HG03039 (cell line): ENCODE data around the gene PPM1E.
"Not testable (repeated sequence)": the region's sequence is repeated elsewhere in the genome, so short reads cannot be mapped to it uniquely, and the experiment has no call there.

ENCODE experiments used
- ATAC-seq: cut with Tn5 transposase; IDR thresholded peaks from one replicate; pipeline ENCODE4 v1.9.1; 2021; ENCODE audit warnings: mild to moderate bottlenecking, moderate library complexity; ENCODE audit not compliant: unreplicated experiment

The PPM1E gene

DNA sequence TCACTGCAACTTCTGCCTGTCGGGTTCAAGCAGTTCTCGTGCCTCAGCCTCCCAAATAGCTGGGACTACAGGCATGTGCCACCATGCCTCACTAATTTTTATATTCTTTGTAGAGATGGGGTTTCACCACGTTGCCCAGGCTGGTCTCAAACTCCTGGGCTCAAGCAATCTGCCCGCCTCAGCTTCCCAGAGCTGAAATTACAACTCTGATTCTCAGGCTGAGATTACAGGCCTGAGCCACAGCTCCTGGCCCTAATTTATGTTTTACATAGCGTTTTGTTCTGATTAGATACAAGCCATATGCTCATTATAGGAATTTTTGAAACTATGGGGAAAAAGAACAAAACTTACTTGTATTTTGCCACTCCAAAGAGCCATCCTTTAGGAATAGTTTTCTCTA, 22.8 kb downstream of the PPM1E start:
- ATAC-seq: not testable (repeated sequence)

DNA sequence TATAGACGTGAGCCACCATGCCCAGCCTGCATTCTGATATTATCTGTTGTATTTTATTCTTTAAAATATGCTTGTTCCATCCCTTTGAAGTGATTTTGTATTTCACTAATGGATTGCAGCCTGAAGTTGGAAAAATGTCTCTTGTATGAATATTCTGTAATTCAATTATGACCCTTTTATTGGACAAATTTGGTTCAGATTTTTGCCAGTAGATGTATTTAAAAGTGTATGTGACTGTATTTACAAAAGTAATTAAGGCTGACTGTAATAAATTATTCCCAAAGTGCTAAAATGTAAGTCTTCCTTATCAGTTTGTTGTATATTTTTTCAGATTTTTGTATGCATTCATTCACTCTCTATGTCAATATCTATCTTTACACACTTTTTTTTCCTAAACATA, 23.8 kb downstream of the PPM1E start:
- ATAC-seq: no peak

DNA sequence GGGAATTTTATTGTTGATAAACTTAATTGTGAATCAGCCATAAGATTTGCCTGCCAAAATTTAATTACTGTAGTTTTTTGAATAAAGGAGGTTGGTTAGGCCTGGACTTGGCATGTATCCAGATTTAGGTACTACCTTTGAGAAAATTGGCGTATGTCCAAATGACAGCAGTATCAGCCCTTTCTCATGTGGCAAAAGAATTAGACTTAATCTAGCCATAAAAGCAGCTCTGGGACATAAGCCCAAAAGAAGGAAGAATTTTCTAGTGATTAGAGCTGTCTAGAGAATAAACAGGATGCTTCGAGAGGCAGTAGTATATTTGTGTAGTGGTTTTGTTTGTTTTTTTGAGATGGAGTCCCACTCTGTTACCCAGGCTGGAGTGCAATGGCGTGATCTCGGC, 27.7 kb downstream of the PPM1E start:
- no peak for ATAC-seq

DNA sequence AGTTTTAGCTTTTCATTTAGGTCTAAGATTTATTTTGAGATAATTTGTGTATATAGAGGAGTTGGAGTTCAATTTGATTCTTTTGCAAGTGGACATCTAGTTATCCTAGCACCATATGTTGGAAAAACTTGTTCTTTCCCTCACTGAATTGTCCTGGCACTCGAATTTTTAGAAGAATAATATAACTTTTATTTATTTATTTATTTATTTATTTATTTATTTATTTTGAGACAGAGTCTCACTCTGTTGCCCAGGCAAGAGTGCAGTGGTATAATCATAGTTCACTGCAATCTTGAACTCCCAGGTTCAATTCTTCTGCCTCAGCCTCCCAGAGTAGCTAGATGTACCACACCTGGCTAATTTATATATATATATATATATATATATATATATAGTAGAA, 29.4 kb downstream of the PPM1E start:
- no peak for ATAC-seq

DNA sequence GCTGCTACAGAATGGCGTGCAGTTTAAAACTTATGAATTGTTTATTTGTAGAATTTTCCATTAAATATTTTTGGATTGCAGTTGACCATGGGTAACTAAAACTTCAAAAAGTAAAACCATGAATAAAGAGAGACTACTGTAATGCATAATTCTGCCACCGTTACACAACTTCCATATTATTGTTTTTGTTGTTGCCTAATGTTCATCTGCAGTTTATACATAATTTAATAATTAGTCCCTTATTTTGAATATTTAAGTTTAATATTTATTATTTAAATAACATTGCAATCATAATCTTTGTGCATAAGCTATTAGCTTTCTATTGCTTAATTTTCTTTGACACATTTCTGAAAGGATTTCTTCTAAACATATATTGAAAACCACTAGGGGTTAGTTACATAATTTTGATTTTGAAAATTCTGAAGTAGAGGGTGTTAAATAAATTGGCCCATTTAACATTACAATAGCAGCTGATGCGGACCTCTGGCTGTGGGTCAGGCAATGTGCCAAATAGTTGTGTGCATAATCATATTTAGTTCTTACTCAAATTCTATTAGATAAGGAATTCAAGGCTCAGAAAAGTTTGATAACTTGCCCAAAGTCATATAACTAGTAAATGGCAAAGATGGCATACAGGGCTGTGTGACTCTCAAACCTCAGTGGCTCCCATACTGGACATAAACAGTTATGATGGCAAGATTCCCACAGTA, 31.1 kb downstream of the PPM1E start:
- ATAC-seq: no peak

DNA sequence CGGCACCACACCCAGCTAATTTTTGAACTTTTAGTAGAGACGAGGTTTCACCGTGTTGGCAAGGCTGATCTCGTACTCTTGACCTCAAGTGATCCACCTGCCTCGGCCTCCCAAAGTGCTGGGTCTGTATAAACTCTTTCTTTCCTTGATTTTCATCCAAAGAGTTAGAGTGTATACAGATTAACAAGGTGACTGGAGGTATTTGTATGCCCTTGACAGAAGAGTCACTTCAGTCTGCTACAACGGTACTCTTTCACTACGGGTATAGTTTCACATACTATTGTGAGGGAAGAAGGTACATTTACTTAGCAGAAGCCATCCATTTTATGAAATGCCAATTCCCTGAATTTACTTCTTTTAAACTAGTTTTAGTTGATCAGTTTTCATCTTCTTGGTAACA, 32.5 kb downstream of the PPM1E start:
- ATAC-seq: no peak

DNA sequence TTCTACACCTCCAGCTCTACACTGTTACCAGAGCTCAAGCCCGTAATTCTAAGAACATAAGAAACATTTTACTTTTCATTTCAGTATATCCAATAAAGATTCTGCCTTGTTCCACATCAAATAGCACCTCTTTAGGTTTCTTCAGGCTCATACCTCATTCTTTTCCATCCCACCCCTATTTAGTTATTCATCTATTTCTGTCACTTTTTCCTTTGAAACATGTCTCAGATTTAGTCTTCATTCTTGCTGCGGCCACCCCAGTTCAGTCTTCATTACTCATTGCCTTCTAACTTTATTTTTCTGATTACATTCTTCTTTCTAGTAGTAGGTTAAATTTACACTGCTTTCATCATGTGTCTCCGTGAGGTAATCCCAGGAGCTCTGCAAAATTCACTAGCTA, 33.5 kb downstream of the PPM1E start:
- no peak for ATAC-seq

DNA sequence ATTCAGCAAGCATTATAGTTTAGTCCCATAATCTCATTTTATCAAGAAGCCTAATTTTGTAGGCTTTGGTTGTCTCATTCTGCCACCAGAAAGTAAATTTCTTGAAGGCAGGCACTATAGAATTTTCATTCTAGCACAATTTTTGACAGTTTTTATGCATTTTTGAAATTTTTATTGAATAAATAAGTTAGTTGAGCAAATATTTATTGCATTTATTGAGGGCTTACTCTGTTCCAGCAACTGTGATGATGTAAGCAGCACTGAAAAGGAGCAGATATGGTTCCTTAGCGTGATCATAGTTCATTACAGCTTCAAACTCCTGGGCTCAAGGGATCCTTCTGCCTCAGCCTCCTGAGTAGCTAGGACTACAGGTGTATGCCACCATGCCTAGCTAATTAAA, 34.2 kb downstream of the PPM1E start:
- ATAC-seq: no peak

DNA sequence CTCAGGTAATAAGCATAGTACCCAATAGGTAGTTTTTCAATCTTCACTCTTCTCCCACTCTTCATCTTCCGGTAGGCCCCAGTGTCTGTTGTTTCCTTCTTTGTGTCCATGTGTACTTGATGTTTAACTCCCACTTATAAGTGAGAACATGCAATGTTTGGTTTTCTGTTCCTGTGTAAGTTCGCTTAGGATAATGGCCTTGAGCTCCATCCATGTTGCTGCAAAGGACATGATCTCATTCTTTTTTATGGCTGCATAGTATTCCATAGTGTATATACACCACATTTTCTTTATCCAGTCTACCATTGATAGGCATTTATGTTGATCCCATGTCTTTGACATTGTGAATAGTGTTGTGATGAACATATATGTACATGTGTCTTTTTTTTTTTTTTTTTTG, 38.9 kb downstream of the PPM1E start:
- not testable (repeated sequence) for ATAC-seq

DNA sequence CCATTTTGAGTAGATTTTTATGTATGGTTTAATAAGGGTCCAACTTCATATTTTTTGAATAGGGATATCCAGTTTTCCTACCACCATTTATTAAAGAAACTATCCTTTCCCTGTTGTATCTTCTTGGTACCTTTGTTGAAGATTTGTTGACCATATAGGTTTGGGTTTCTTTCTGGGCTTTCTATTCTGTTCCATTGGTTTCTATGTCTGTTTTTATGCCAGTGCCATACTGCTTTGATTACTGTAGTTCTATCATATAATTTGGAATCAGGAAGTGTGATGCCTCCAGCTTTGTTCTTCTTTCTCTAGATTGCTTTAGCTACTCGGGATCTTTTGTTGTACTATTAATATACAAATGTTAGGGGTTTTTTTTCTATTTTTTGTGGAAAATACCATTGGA, 46.5 kb downstream of the PPM1E start:
- ATAC-seq: no peak

DNA sequence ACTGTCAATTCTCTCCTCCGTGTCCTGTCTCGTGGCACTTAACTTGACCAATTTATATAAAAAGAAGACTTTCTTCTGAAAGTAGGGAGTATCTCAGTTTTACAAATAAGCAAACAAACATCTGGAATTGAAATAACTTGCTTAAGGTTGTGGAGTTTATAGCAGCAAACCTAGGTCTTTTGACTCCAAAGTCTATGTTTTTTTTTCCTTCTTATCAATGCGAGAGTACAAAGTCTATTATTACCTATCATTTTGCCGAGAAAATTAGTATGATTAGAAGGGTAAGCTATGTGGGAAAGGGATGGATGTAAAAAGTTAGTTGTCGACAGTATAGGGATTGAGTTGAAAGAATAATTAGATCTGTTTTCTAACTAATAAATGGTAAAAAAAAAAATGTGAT, 50.4 kb downstream of the PPM1E start:
- no peak for ATAC-seq

DNA sequence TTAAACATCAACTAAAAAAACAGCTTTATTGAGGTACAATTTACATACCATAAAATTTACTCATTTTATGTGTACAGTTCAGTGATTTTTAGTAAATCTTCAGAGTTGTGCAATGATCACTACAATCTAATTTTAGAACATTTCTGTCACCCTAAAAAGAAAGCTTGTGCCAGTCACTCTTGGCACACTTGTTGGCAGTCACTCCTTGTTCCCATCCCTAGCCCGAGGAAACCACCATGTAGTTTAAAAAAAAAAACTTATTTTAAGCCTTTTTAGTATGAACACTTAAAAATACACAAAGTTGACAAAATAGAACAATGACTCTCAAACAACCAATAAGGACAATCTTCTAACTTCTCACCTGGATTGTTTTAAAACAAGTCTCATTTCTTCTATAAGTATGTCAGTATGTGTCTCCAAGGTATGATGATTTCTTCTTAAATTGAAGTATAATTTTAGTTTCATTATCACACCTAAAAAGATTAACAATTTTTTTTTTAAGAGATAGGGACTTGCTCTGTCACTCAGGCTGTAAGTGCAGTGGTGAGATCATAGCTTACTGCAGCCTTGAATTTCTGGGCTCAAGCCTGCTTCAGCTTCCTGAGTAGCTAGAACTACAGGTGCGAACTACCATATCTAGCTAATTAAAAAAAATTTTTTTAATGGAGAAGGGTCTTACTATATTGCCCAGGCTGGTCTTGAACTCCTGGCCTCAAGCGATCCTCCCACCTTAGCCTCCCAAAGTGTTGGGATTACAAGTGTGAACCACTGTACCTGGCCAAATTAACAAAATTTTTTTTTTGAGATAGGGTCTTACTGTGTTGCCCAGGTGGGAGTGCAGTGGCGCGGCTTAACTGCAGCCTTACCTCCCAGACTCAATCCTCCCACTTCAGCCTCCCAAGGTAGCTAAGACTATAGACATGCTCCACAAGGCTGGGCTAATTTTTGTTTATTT, 53.2 kb downstream of the PPM1E start:
- no peak for ATAC-seq

DNA sequence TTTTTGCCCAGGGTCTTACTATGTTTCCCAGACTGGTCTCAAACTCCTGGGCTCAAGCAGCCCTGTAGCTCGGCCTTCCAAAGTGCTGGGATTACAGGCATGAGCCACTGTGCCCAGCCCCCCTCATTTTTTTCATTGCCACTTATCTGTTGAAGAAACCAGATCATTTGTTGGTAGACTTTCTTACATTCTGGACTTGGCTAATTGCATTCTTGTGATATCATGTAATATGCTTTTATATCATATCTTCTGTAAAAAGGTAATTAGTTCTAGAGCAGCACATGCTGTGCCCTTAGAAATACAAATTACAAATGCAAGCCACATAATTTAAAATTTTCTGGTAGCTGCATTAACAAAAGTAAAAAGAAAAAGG, 53.9 kb downstream of the PPM1E start:
- ATAC-seq: no peak

DNA sequence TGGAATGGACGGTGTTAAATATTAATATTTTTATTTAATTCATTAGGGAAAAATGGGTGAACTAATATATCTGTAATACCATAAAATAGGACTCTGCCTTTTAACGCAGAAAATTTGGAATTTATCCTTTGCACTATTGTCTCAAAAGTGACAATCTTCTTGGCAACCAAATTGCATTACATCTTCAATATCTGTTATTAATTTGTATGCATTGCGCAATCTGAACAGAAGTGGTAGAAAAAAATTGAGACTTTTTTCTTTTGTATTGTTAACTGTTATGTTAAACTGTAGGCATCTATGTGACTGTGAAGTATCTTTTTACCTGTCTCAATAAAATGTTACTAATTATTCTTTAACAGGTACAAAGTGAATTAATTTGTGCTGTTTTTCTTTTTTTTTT, 55.6 kb downstream of the PPM1E start:
- no peak for ATAC-seq

DNA sequence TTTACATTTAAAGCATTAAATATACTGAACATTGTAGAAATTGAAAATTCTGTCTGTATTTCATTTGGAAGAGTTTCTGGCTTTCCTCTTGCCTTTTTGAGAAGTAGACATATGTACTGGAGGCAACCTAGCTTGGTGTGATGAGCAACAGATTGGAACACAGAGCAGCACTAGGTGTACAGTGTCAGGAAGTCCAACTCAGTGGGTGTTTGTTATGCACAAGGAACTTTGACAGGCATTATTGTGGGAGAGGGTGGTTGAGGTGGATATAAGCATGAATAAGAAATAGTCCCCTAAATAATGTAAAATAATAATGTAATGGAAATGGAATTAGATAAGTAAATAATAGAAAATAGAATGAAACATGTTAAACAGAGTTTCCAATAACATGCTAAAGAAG, 58.1 kb downstream of the PPM1E start:
- no peak for ATAC-seq

DNA sequence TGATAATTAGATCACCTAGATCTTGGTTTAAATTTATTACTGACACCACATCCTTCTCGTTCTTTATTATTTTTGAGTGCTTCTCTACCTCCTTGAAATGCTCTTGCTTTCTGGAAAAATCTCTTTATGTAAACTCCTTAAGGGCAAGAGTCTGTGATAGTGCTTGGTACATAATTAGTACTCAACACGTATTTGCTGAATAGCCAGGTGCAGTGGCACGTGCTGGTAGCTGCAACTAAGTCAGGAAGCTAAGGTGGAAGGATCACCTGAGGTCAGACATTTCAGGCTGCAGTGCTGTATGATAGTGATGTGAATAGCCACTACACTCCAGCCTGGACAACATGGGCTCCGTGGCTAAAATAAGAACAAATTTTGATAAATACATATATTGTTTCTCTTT, 63.0 kb downstream of the PPM1E start:
- no peak for ATAC-seq

DNA sequence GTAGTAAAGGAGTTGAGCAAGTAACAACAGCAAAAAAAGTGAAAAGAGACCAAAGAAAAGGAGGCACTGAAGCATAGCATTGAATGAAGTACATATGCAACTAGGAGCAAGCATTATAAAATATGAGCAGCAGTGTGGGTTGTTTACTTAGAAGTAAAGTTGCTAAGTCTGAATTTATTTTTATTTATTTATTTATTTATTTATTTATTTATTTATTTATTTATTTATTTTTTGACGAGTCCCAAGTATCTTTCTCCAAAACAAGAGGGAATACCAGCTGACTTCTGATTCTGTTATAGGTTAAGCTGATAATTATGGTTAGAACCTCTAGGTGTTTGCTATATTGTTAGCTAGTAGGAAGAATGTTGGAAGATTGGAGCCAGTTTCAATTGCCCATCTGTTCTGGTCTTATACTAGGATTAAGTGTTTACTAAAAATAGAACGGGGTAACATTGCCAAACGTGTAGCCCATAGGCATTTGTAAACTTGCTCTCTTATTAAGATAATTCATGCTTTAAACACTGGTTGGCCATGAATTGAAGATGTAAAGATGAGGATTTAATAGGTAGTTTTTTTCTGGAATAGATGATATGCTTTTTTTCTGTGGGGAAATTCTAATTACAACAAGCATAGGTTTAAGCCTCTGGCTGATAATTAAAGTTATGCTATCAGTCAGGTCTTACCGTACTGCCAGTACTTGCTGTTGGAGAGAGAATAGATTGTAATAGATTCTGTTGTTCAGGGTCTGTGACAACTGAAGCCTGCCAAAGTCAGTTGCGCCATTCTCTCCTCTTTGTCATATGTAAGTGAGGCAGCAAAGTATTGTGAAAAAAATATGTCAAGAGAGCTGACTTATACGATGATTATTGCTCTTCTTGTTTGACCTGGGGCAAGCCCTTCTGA, 66.7 kb downstream of the PPM1E start:
- ATAC-seq: no peak

DNA sequence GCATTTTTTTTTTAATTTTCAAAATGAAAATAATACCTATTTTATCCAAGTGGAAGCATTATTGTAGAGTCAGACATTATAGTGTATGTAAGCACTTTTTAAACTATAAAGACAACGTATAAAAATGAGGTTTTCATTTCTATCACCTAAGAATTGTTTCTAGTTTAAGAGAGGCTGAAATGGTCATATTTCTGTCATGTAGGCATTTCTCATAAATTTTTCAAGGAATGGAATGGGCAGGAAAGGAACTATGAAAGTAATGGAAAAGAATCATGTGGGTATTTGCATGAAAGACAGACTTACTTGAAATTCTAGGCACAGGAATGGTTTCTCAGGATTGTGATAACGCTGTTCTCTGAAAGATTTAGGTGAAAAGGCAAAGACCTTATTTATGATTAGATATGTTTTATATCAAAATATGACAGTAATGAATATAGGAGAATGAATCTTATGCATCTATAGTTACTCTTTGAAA, 67.4 kb downstream of the PPM1E start:
- ATAC-seq: no peak

DNA sequence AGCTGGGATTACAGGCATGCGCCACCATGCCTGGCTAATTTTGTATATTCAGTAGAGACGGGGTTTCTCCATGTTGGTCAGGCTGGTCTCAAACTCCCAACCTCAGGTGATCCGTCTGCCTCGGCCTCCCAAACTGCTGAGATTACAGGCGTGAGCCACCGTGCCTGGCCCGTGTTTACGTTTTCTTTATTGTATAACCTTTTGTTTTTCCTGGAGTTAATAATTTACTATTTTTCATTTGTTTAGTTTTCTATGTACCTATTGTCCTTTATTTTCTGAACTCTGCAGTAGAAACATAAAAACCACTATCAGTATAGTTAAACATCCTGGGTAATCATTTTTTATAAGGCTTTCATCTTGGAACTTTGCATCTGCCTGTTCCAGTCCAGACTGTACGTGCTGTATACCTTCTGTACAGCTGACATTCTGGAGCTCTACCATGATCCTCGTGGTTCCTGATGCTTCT, 73.6 kb downstream of the PPM1E start:
- ATAC-seq: no peak

DNA sequence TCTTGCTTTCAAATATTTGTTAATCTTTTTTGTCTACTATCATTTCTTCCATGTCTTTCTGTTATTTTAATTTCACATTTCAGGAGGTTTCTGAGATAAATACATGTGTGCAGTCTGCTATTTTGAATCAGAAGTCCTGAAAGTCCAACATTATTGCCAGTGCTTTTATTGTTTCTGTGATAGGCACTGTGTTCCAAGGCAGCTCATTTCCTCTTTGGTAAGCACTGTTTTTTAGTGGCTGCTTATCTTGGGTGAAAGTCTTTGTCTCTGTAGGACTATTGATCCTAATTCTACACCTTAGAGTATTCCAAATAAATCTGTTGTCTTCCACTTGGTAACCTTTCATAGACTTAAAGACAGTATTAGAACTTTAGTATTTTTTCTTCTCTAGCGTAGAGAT, 76.1 kb downstream of the PPM1E start:
- ATAC-seq: no peak

DNA sequence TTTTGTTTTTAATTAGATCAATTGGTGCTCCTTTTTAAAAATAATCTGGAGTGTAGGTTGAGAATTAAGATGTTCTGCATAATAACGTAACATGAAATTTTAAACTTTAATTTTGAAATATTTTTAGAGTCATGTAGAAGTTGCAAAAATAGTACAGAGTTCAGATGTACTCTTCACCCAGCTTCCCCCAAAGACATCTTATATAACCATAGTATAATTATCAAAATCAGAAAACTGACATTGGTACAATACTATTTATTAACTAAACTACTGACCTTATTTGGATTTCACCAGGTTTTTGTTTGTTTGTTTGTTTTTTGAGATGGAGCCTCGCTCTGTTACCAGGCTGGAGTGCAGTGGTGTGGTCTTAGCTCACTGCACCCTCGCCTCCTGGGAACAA, 76.9 kb downstream of the PPM1E start:
- ATAC-seq: no peak
